MM.1S (cell line): Measurements from ENCODE around the gene GNGT1.
"Not testable (repeated sequence)": the region's sequence is repeated elsewhere in the genome, so short reads cannot be mapped to it uniquely, and the experiment has no call there.

ENCODE experiments used
- EZH2 ChIP-seq: fragments of 300-600 bp; sonication (generic); optimal IDR thresholded peaks from 2 replicates; pipeline ENCODE3; 2017; ENCODE audit warnings: low read depth, mild to moderate bottlenecking, antibody characterized with exemption, low read length, mixed read lengths
- TF ChIP-seq, protein P1 (sequence below): fragments of 300-600 bp; sonication (generic); IDR thresholded peaks from 2 replicates; pipeline ENCODE4 v1.5.1; 2016; ENCODE audit warnings: antibody characterized with exemption, low read length, mixed read lengths

DNA sequence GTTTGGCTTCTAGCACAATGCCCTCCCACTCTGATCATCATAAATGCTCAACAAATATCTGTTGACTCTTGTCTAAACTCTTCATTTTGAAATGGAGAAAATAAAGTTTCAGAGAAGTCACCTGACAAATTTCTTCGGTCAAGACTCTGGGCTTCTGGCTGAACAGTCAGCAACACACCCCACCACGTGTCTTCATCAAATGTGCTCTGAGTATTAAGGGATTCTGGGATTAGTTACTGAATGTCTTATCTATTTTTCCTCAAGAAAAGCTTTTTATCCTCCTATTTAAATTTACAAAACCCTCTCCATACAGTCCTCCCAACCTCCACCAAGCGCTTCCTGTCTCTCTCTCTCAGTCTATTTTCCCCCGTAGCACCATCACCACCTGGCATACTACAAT, 9.9 kb downstream of the GNGT1 start:
- TF ChIP-seq, protein P1, sequence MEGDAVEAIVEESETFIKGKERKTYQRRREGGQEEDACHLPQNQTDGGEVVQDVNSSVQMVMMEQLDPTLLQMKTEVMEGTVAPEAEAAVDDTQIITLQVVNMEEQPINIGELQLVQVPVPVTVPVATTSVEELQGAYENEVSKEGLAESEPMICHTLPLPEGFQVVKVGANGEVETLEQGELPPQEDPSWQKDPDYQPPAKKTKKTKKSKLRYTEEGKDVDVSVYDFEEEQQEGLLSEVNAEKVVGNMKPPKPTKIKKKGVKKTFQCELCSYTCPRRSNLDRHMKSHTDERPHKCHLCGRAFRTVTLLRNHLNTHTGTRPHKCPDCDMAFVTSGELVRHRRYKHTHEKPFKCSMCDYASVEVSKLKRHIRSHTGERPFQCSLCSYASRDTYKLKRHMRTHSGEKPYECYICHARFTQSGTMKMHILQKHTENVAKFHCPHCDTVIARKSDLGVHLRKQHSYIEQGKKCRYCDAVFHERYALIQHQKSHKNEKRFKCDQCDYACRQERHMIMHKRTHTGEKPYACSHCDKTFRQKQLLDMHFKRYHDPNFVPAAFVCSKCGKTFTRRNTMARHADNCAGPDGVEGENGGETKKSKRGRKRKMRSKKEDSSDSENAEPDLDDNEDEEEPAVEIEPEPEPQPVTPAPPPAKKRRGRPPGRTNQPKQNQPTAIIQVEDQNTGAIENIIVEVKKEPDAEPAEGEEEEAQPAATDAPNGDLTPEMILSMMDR: not testable (repeated sequence)
- not testable (repeated sequence) for TF ChIP-seq EZH2
